GM12874 (cell line): ENCODE data around the gene DDX5.

Source experiments
- TF ChIP-seq, protein P1 (sequence below): IDR thresholded peaks from 2 replicates; pipeline ENCODE4 v1.5.1; 2011; ENCODE audit warnings: low read depth, mild to moderate bottlenecking, control low read depth, low read length, moderate library complexity; ENCODE audit not compliant: insufficient read depth

Gene DDX5

DNA sequence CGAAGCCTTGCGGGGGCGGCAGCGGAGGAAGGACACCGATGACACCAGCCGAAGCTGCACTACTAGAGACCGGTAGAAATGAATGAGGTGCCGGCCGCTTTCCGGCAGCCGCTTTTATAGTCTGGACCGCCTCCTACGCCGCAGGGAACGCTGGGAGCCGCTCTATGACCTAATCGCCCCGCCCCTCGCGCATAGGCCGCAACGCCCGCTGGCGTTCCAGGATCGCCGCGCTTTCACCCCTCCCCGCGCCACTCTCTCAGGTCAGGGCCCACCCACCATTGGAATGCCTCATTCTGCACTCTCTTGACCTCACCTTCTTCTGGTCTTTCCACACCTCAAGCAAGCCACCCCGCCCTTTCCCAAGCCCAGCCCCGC is at the start of gene DDX5:
TSS of gene DDX5 (minus strand) at position 89 of the 375 bp plus-strand sequence. CDS start 170 bp downstream, outside the sequence.
- TF ChIP-seq, protein P1, sequence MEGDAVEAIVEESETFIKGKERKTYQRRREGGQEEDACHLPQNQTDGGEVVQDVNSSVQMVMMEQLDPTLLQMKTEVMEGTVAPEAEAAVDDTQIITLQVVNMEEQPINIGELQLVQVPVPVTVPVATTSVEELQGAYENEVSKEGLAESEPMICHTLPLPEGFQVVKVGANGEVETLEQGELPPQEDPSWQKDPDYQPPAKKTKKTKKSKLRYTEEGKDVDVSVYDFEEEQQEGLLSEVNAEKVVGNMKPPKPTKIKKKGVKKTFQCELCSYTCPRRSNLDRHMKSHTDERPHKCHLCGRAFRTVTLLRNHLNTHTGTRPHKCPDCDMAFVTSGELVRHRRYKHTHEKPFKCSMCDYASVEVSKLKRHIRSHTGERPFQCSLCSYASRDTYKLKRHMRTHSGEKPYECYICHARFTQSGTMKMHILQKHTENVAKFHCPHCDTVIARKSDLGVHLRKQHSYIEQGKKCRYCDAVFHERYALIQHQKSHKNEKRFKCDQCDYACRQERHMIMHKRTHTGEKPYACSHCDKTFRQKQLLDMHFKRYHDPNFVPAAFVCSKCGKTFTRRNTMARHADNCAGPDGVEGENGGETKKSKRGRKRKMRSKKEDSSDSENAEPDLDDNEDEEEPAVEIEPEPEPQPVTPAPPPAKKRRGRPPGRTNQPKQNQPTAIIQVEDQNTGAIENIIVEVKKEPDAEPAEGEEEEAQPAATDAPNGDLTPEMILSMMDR, result no peak

DNA sequence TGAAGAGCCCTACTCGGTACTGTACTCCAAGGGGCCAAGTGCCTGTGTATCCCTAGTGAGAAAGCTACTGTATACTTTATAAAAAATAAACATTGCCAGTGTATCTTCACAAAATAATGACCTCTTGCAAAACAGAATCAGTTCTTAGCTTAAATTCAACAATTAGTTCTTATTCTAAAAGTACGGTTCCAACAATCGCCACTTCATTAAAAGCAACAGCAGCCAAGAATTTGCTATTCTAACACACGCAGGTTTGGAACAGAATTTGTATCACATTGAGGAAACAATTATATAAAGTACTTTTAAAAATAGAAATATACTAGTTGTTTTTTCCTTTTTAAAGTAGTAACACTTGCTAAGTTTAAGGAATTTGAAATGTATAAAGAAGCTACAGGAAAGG is 49.2 kb upstream of the DDX5 start:
- TF ChIP-seq, protein P1, result no peak

DNA sequence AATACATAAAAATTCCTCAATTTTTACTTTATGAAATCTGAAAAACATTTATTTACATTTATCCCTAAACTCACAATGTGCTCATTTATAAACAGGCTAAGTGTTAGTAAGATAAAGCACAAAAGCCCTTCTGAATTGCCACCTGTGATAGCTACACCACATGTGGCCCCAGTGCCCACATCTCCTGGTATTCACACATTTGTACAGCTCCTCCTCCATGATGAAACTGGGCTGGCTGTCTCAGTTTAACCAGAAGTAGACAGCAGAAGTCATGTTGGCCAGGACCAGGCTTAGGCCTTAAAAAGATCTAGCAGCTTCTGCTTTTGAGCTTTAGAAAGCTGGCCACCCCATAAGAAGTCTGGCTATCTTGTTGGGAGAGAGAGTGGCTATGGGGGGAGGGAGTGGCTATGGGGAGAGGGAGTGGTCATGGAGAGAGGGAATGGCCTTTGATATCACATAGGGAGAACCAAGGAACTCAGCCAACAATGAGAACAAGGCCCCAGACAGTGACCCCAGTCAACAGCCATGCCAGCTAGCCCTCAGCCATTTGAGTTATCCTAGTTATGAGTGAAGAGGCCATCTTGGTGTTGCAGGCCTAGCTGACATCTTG is 48.0 kb upstream of the DDX5 start:
- TF ChIP-seq, protein P1, result no peak

DNA sequence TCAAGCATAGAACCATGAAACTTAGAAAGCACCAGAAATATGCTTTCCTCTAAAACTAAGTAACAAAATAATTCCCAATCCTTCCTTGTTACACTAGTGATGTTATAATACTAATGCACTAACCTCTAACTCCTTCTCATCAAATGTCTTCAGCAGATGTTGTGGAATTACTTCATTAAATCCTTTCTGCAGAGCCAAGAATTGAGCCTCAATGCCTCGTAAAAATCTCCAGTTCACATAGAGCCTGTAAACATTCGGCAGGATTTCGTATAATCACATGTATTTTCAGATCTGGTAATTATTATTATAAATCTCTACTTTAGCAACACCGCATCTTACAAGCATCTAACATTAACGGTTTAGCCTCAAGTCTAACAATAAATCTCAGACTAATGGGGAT is 45.4 kb upstream of the DDX5 start:
- TF ChIP-seq, protein P1, result no peak

- TF ChIP-seq, protein P1, result no peak
Measured at GRCh38 chr17:64547319-64547718, 41.2 kb upstream of the DDX5 start.

DNA sequence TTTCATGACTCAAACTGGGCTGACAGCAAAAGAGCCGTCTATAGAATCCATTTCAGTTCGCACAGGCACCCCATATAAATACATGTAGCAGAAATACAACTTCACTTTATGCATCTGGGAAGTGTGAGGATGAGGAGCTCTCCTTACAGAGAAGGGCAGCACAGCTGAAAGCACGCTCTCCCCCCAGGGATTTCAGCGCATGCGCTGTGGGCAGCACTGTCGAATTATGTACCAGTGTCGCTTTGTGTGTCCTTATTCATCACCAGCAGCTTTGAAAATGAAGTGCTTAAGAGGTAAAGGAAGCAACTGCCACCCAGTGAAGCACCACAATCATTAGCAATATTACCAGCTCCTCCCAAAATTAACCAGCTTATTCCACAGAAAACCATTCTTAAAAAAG is 40.6 kb upstream of the DDX5 start:
- TF ChIP-seq, protein P1, result no peak

- TF ChIP-seq, protein P1, result no peak
Measured at GRCh38 chr17:64544742-64545141, 38.7 kb upstream of the DDX5 start.
